ENCODE results near the gene METTL1. TPM values are rescaled to one million over a fixed set of nuclear protein-coding genes. Genes with fewer than 3 reads are reported as not detected.
A peak's percentile ranks its signal among the peaks of the same experiment; 100 is the strongest.

Gene METTL1
- total and polyA plus RNA-seq, 8 donors: 4.4 to 37.9 (median 15.4) TPM

DNA sequence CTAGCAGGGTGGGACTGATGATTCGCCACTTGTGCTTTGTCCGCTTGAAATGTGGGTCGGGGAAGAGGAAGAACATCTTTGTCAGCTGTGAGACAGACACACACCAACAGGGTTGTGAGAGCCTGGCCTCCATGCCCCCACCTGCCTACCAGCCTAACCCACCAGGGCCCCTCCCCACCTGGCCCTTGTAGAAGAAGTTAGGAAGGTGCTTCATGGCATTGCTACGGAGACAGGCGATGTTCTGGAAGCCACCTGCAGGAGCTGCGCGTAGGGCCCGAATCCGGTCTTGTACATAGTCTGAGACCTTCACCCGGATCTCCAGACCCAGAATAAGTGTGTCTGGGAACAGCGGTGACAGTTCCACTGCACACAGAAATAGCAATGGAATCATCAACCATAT lies 2.3 kb downstream of the METTL1 start:
- Histone ChIP-seq H3K27ac (no peak overlapping the region), H3K9me3 (no peaks in the 10 kb centered on the region), H3K36me3 (peaks cover 0 to 30% (median 23%) of the 10 kb centered on the region in 4 donors), H3K4me3 (no peak overlapping the region), H3K4me1 (peaks cover 41 to 53% (median 52%) of the 10 kb centered on the region in 4 donors), H3K27me3 (peaks cover 10 to 31% (median 31%) of the 10 kb centered on the region in 3 donors)
- WGBS, 5 donors: 94 to 98% (median 97%) methylated on average over 10 to 11 of the region's 11 CpGs
- no peak for TF ChIP-seq EP300 (IDR thresholded peaks at IDR 0.05)
- TF ChIP-seq, protein P1, sequence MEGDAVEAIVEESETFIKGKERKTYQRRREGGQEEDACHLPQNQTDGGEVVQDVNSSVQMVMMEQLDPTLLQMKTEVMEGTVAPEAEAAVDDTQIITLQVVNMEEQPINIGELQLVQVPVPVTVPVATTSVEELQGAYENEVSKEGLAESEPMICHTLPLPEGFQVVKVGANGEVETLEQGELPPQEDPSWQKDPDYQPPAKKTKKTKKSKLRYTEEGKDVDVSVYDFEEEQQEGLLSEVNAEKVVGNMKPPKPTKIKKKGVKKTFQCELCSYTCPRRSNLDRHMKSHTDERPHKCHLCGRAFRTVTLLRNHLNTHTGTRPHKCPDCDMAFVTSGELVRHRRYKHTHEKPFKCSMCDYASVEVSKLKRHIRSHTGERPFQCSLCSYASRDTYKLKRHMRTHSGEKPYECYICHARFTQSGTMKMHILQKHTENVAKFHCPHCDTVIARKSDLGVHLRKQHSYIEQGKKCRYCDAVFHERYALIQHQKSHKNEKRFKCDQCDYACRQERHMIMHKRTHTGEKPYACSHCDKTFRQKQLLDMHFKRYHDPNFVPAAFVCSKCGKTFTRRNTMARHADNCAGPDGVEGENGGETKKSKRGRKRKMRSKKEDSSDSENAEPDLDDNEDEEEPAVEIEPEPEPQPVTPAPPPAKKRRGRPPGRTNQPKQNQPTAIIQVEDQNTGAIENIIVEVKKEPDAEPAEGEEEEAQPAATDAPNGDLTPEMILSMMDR (IDR thresholded peaks at IDR 0.05): no peak
- TF ChIP-seq POLR2AphosphoS5 (IDR thresholded peaks at IDR 0.05): no peak
- no peak for TF ChIP-seq POLR2A (IDR thresholded peaks at IDR 0.05)
- intact Hi-C loops (cut with DNase I; ENCODE audit: low total_unique reads): no loop called here
- peak in 1 of 2 donors; percentile 9 for DNase-seq

DNA sequence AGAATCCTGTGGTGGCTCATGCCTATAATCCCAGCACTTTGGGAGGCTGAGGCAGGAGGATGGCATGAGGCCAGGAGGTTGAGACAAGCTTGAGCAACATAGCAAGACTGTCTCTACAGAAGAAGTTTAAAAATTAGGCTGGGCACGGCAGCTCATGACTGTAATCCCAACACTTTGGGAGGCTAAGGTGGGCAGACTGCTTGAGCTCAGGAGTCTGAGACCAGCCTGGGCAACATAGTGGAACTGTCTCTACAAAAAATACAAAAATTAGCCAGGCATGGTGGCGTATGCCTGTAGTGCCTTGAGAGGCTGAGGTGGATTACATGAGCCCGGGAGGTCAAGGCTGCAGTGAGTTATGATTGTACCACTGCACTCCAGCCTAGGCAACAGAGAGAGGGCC lies 4.0 kb downstream of the METTL1 start:
- Histone ChIP-seq H3K27me3 (peaks cover 10 to 48% (median 39%) of the 10 kb centered on the region in 3 donors), H3K36me3 (peaks cover 0 to 26% (median 23%) of the 10 kb centered on the region in 4 donors), H3K4me3 (no peak overlapping the region), H3K27ac (no peak overlapping the region), H3K4me1 (peaks cover 35 to 49% (median 48%) of the 10 kb centered on the region in 4 donors), H3K9me3 (no peaks in the 10 kb centered on the region)
- TF ChIP-seq POLR2A (IDR thresholded peaks at IDR 0.05) (no peak), EP300 (IDR thresholded peaks at IDR 0.05) (no peak), POLR2AphosphoS5 (IDR thresholded peaks at IDR 0.05) (no peak)
- TF ChIP-seq, protein P1 (IDR thresholded peaks at IDR 0.05): no peak
- 94 to 95% (median 95%) methylated on average over 3 of the region's 3 CpGs for WGBS, 5 donors
- DNase-seq: peak in 1 of 2 donors; percentile 1
- intact Hi-C loops (cut with DNase I; ENCODE audit: low total_unique reads): no loop called here

DNA sequence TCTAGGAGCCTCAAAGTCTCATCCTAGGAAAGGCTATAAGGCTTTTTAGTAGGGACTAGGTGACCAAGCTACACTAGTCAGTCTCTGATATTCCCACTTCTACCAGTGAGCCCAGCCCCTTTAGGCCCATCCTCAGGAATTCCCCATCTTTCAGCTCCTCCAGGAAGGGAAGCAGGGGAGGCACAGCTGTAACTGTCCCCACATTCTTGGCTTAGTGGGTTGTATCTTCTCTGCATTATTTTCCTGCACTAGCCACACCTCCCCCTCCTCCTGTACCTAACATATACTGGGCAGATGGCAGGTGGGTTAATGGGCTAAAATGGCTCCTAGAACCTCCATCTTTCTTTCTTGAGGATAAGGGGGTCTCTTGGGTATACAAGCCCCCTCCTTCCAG lies 4.6 kb downstream of the METTL1 start:
- H3K27me3 ChIP-seq: peaks cover 10 to 54% (median 39%) of the 10 kb centered on the region in 3 donors
- H3K4me1 ChIP-seq: peaks cover 35 to 47% (median 45%) of the 10 kb centered on the region in 4 donors
- H3K4me3 ChIP-seq: no peak overlapping the region
- DNase-seq: no peak
- peaks cover 0 to 26% (median 23%) of the 10 kb centered on the region in 4 donors for H3K36me3 ChIP-seq
- no peak overlapping the region for H3K27ac ChIP-seq
- H3K9me3 ChIP-seq: no peaks in the 10 kb centered on the region
- intact Hi-C loops (cut with DNase I; ENCODE audit: low total_unique reads): no loop called here
- TF ChIP-seq EP300 (IDR thresholded peaks at IDR 0.05) (no peak), POLR2A (IDR thresholded peaks at IDR 0.05) (no peak), POLR2AphosphoS5 (IDR thresholded peaks at IDR 0.05) (no peak)
- TF ChIP-seq, protein P1 (IDR thresholded peaks at IDR 0.05): no peak

DNA sequence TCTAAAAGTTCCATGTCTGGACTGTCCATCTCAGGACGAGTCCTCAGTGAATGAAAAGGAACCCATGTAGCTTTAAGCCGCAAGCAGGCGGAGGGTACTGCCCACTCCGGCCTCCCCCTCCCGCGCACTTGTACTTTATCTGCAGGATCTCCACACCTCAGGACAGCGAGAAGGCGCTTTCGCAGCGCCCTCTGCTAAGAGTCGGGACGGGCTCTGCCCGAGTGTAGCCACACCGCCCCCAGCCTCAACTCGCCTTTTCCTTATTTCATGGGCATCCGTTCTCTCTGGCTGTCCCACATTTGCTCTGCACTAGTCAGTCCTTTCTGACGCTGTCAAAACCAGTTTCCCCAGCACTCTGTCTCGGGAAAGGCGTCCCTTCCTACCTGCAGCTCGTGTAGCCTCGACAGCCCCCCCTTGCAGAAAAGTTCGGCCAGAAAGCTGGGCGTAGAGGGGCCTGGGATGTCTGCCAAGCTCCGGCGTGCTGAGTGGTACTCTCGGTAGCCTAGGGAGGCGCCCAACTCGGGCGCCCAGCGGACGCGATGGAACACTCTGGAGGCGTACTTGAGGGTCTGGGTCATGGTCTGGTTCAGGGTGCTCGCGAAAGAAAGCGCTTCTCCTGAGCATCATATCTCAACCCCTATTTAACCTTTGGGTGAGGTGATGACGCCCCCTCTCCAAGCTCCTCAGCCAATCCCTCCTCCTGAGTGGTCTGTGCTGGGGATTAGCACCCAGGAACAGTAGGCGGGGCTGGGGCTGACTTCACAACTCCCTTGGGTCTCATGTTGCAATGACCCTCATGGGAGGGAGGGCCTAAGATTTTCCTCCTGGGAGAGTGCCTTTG lies 5.2 kb downstream of the METTL1 start, which contains the start of gene CYP27B1:
Gene CYP27B1, minus strand, starts transcription at position 615 of the 841 bp plus-strand sequence. Its CDS starts 37 bp downstream, at position 578.
- H3K4me1 ChIP-seq: peaks cover 35 to 47% (median 44%) of the 10 kb centered on the region in 4 donors
- intact Hi-C loops (cut with DNase I; ENCODE audit: low total_unique reads): no loop called here
- no peaks in the 10 kb centered on the region for H3K9me3 ChIP-seq
- TF ChIP-seq POLR2AphosphoS5 (IDR thresholded peaks at IDR 0.05) (no peak), POLR2A (IDR thresholded peaks at IDR 0.05) (no peak), EP300 (IDR thresholded peaks at IDR 0.05) (no peak)
- TF ChIP-seq, protein P1 (IDR thresholded peaks at IDR 0.05): no peak
- 3 to 8% (median 5%) methylated on average over 27 to 38 of the region's 38 CpGs for WGBS, 5 donors
- peaks cover 10 to 60% (median 39%) of the 10 kb centered on the region in 3 donors for H3K27me3 ChIP-seq
- H3K27ac ChIP-seq: peak within 1 kb of the TSS in 1 of 5 donors; percentile 22
- H3K4me3 ChIP-seq: peak within 1 kb of the TSS; percentile 42 to 65 (median 45)
- peak in 1 of 2 donors; percentile 52 for DNase-seq
- H3K36me3 ChIP-seq: peaks cover 0 to 26% (median 23%) of the 10 kb centered on the region in 4 donors
